DOHH2 (cell line): ENCODE measurements around the gene PELI3.

Source experiments
- H3F3A ChIP-seq: fragments of 200-600 bp; sonication (generic), shearing (Covaris generic); 2 replicates; pipeline ENCODE4 v1.6.0; 2016; ENCODE audit warnings: antibody characterized with exemption, mild to moderate bottlenecking; ENCODE audit not compliant: control insufficient read depth, insufficient read depth
- H3K27ac ChIP-seq: fragments of 200-600 bp; sonication (generic); 2 replicates; pipeline ENCODE4 v1.5.1; 2014; ENCODE audit warnings: low read depth, mild to moderate bottlenecking, low read length, moderate library complexity
- H3K27me3 ChIP-seq: fragments of 200-600 bp; sonication (generic); 2 replicates; pipeline ENCODE4 v1.6.1; 2014; ENCODE audit warnings: mild to moderate bottlenecking, low read length, mixed read lengths; ENCODE audit not compliant: control insufficient read depth
- H3K36me3 ChIP-seq: fragments of 200-600 bp; sonication (generic); 2 replicates; pipeline ENCODE4 v1.6.1; 2014; ENCODE audit warnings: mild to moderate bottlenecking, low read length, moderate library complexity, mixed read lengths; ENCODE audit not compliant: control insufficient read depth
- H3K4me1 ChIP-seq: fragments of 200-600 bp; sonication (generic); 2 replicates; pipeline ENCODE4 v1.6.1; 2014; ENCODE audit warnings: mild to moderate bottlenecking, low read length, mixed read lengths; ENCODE audit not compliant: control insufficient read depth
- H3K4me2 ChIP-seq: fragments of 200-600 bp; sonication (generic); 2 replicates; pipeline ENCODE4 v1.6.0; 2014; ENCODE audit warnings: mild to moderate bottlenecking, low read length, moderate library complexity
- H3K4me3 ChIP-seq: fragments of 200-600 bp; sonication (generic); 2 replicates; pipeline ENCODE4 v1.5.1; 2014; ENCODE audit warnings: mild to moderate bottlenecking, low read length, mixed read lengths
- H3K79me2 ChIP-seq: fragments of 200-600 bp; sonication (generic); 2 replicates; pipeline ENCODE4 v1.6.1; 2014; ENCODE audit warnings: mild to moderate bottlenecking, low read length, mixed read lengths; ENCODE audit not compliant: control insufficient read depth
- H3K9me2 ChIP-seq: fragments of 200-600 bp; sonication (generic); replicated peaks from 2 replicates; pipeline ENCODE4 v1.6.1; 2014; ENCODE audit warnings: mild to moderate bottlenecking, low read length, mixed read lengths; ENCODE audit not compliant: control insufficient read depth
- H3K9me3 ChIP-seq: fragments of 200-600 bp; sonication (generic); 2 replicates; pipeline ENCODE4 v1.6.1; 2014; ENCODE audit warnings: antibody characterized with exemption, low read length, mixed read lengths; ENCODE audit not compliant: control insufficient read depth, insufficient read depth
- H4K20me1 ChIP-seq: fragments of 200-600 bp; sonication (generic); 2 replicates; pipeline ENCODE4 v1.6.0; 2014; ENCODE audit warnings: low read depth, mild to moderate bottlenecking, antibody characterized with exemption, low read length, moderate library complexity; ENCODE audit not compliant: control insufficient read depth, insufficient read depth
- EZH2phosphoT487 ChIP-seq: fragments of 200-600 bp; sonication (generic); IDR thresholded peaks from 2 replicates; pipeline ENCODE4 v1.6.1; 2017; ENCODE audit warnings: borderline replicate concordance, mild to moderate bottlenecking, antibody characterized with exemption, low read length, moderate library complexity, mixed read lengths
- TF ChIP-seq, protein P1 (sequence below): fragments of 200-600 bp; sonication (generic); IDR thresholded peaks from one replicate; pipeline ENCODE4 v1.5.1; 2014; ENCODE audit warnings: antibody characterized with exemption, mild to moderate bottlenecking, low read depth, low read length; ENCODE audit not compliant: poor library complexity, severe bottlenecking

Gene PELI3

DNA sequence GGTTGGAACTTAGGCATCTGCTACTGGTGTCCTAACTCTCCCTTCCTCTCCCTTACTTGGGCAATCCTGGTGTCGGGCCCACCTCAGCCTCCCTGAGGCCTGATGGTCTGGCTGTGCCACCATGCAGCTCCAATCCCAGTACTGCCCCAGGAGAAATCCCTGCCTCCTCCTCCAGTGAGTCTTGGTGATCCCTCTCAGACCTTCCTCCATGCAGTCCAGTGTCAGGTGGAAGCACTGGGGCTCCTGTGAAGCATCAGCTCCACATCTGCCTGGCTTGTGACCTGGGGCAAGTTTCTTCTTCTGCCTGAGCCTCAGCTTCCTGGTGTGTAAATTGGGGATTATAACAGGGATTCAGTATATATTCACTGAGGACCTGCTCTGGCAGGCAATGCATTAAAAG is 1.8 kb upstream of the PELI3 start:
- Histone ChIP-seq H3K4me2 (no peak overlapping the region), H3K27ac (no peak overlapping the region), H3K36me3 (no peaks in the 10 kb centered on the region), H3K79me2 (no peaks in the 10 kb centered on the region), H3K27me3 (peaks cover 9% of the 10 kb centered on the region), H3F3A (peaks cover 7% of the 10 kb centered on the region), H4K20me1 (no peaks in the 10 kb centered on the region), H3K4me1 (peaks cover 33% of the 10 kb centered on the region), H3K9me3 (peaks cover 4% of the 10 kb centered on the region; the same call in 1 of the 2 replicates), H3K4me3 (no peak overlapping the region), H3K9me2 (no peaks in the 10 kb centered on the region)
- TF ChIP-seq, protein P1, sequence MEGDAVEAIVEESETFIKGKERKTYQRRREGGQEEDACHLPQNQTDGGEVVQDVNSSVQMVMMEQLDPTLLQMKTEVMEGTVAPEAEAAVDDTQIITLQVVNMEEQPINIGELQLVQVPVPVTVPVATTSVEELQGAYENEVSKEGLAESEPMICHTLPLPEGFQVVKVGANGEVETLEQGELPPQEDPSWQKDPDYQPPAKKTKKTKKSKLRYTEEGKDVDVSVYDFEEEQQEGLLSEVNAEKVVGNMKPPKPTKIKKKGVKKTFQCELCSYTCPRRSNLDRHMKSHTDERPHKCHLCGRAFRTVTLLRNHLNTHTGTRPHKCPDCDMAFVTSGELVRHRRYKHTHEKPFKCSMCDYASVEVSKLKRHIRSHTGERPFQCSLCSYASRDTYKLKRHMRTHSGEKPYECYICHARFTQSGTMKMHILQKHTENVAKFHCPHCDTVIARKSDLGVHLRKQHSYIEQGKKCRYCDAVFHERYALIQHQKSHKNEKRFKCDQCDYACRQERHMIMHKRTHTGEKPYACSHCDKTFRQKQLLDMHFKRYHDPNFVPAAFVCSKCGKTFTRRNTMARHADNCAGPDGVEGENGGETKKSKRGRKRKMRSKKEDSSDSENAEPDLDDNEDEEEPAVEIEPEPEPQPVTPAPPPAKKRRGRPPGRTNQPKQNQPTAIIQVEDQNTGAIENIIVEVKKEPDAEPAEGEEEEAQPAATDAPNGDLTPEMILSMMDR = no peak
- no peak for TF ChIP-seq EZH2phosphoT487

DNA sequence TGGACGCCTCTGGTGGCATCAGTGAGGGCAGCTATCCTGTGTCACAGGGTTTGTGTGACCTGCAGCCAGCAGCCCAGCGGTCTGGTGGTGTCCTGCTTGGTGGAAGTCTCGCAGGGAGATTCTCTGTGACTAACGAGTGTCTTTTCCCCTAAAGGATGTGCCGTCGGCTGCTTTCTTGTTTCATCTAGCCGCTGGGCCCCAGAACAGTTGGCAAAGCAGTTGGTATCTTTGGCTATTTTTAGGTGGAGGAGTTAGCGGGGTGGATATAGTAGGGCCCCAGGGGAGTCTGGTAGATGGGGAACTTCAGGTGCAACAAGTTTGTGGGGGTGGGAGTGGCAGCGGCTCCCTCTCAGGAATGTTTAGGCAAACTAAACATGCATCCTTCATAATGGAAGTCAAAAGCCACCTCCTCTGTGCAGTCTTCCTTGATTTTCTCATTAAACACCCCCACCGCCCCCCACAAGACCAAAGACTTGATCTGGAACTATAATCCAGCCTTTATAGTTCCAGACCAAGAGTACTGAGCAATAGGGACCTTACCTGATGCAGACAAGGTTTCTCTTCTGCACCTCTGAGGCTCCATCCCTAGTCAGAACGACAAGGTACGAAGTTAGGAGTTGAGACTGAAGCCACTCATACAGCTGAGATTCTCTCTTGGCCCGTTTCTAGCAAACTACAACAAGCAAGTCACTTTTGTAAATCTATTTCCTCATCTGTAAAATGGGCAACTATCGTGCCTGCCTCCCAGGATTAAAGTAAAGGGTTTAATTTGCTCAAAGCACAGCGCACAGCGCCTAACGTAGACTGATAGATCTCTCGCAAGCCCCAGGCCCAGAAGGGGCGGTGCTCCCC is 1.1 kb upstream of the PELI3 start:
- H3F3A ChIP-seq = peaks cover 7% of the 10 kb centered on the region
- no peaks in the 10 kb centered on the region for H3K79me2 ChIP-seq
- no peaks in the 10 kb centered on the region for H4K20me1 ChIP-seq
- no peaks in the 10 kb centered on the region for H3K36me3 ChIP-seq
- peaks cover 9% of the 10 kb centered on the region for H3K27me3 ChIP-seq
- H3K9me3 ChIP-seq = peaks cover 4% of the 10 kb centered on the region; the same call in 1 of the 2 replicates
- peak overlapping the region; percentile 75 for H3K4me3 ChIP-seq
- H3K9me2 ChIP-seq = no peaks in the 10 kb centered on the region
- no peak for TF ChIP-seq EZH2phosphoT487
- TF ChIP-seq, protein P1 = no peak
- peak overlapping the region; percentile 85 for H3K4me2 ChIP-seq
- H3K4me1 ChIP-seq = peaks cover 33% of the 10 kb centered on the region
- H3K27ac ChIP-seq = no peak overlapping the region

DNA sequence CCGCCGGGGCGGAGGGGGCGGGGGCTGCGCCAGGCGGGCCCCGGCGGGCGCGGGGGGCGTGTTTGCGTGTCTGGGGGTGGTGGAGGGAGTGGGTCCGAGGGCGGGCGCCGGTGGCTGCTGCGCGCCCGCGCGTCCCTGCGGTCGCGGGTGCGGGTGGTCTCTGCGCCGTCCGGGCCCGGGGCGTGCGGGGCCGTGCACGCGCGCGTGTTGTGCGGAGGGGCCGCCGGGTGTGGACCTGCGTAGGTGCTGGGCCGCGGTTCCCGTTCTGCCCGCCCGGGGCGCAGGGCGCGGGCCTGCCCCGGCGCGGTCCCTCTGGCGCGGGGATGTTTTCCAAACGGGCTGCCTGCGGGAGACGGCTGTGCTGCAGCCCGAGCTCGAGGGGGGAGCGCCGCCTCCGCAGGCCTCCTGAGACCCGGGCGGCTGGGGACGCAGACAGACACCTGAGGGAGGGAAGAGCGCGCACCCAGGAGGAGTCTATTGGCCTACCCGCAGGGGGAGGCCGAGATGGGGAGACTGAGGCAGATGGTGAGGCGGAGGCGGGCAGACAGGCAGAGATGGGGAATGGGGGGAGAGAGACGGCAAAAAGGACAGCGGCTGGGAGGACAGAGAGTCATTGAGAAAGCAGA is 442 bp downstream of the PELI3 start:
- H3K36me3 ChIP-seq = no peaks in the 10 kb centered on the region
- peaks cover 25% of the 10 kb centered on the region for H3K4me1 ChIP-seq
- no peaks in the 10 kb centered on the region for H3K79me2 ChIP-seq
- H3K9me3 ChIP-seq = peaks cover 4% of the 10 kb centered on the region; the same call in 1 of the 2 replicates
- peak overlapping the region; percentile 75 for H3K4me3 ChIP-seq
- no peak overlapping the region for H3K27ac ChIP-seq
- peaks cover 9% of the 10 kb centered on the region for H3K27me3 ChIP-seq
- no peaks in the 10 kb centered on the region for H3K9me2 ChIP-seq
- peak overlapping the region; percentile 88 for H3K4me2 ChIP-seq
- no peaks in the 10 kb centered on the region for H4K20me1 ChIP-seq
- H3F3A ChIP-seq = peaks cover 5% of the 10 kb centered on the region; the same call in 1 of the 2 replicates
- TF ChIP-seq, protein P1 = peak; percentile 38
- no peak for TF ChIP-seq EZH2phosphoT487
